GM18870 (cell line): ENCODE results near the gene KIF3B.
"Not testable (repeated sequence)": the region's sequence is repeated elsewhere in the genome, so short reads cannot be mapped to it uniquely, and the experiment has no call there.

ENCODE experiments used
- ATAC-seq: cut with Tn5 transposase; IDR thresholded peaks from one replicate; pipeline ENCODE4 v1.9.1; 2021; ENCODE audit warnings: moderate library complexity; ENCODE audit not compliant: unreplicated experiment

KIF3B gene

GRCh38 chr20:32382102-32382950, 104.9 kb downstream of the KIF3B start:
- no peak for ATAC-seq

DNA sequence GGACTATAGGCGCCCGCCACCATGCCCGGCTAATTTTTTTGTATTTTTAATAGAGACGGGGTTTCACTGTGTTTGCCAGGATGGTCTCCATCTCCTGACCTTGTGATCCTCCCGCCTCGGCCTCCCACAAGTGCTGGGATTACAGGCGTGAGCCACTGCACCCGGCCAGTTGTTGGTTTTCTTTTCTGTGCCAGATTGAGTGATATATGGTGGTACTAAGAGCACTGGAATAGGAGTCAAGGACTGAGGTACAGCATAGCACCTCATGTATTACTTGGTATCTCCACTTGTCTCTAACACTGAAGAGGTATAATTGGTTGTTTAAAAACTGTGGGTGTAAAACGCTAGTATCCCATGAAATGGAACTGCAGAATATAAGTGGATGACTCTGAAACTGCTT, 106.0 kb downstream of the KIF3B start:
- ATAC-seq, result not testable (repeated sequence)
